ENCODE results near the gene ZNF346.

GRCh38 chr5:177094224-177095087 lies 72.0 kb downstream of the ZNF346 start:
- TF ChIP-seq, protein P1, sequence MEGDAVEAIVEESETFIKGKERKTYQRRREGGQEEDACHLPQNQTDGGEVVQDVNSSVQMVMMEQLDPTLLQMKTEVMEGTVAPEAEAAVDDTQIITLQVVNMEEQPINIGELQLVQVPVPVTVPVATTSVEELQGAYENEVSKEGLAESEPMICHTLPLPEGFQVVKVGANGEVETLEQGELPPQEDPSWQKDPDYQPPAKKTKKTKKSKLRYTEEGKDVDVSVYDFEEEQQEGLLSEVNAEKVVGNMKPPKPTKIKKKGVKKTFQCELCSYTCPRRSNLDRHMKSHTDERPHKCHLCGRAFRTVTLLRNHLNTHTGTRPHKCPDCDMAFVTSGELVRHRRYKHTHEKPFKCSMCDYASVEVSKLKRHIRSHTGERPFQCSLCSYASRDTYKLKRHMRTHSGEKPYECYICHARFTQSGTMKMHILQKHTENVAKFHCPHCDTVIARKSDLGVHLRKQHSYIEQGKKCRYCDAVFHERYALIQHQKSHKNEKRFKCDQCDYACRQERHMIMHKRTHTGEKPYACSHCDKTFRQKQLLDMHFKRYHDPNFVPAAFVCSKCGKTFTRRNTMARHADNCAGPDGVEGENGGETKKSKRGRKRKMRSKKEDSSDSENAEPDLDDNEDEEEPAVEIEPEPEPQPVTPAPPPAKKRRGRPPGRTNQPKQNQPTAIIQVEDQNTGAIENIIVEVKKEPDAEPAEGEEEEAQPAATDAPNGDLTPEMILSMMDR (IDR thresholded peaks at IDR 0.05), result no peak
- TF ChIP-seq EP300 (IDR thresholded peaks at IDR 0.05) (peak in 1 of 4 donors; percentile 80), POLR2A (IDR thresholded peaks at IDR 0.05) (no peak)

Measured in upper lobe of left lung (tissue), 4 donors.